ENCODE results near the gene GAK. TPM values are rescaled to one million over a fixed set of nuclear protein-coding genes. Genes with fewer than 3 reads are reported as not detected.

The GAK gene
- total RNA-seq, 4 donors from 2014 or later, result 230 to 882 (median 305) TPM

- H3K27ac ChIP-seq, result no peak overlapping the region
- H3K27me3 ChIP-seq, result no peaks in the 10 kb centered on the region
- TF ChIP-seq POLR2A (IDR thresholded peaks at IDR 0.05) (no peak), EP300 (IDR thresholded peaks at IDR 0.05; ENCODE audit: low read depth) (no peak), POLR2AphosphoS5 (IDR thresholded peaks at IDR 0.05) (no peak), CTCF (IDR thresholded peaks at IDR 0.05) (no peak)
- no peak overlapping the region for H3K4me3 ChIP-seq
- no peak for DNase-seq
- WGBS, 2 donors (ENCODE audit: low coverage in 1 of 2), result 89 to 91% methylated on average over 7 to 17 of the region's 17 CpGs
- H3K9me3 ChIP-seq, result no peaks in the 10 kb centered on the region
- in situ Hi-C loops (cut with MboI; ENCODE audit: low pct_ligation_motif_present in 1 of 4, low pct_unique_long_range_greater_than_20kb in 1 of 4, low sequenced_read_pairs in 3 of 4), result no loop called here
- peaks cover 0 to 33% (median 7%) of the 10 kb centered on the region in 4 donors for H3K36me3 ChIP-seq
- H3K4me1 ChIP-seq, result no peaks in the 10 kb centered on the region
- intact Hi-C loops (cut with DNase I; ENCODE audit: low total_unique reads), result no loop called here
These were observed 56.9 kb downstream of the GAK start for GRCh38 chr4:874971-875817.

GRCh38 chr4:874056-874455 is 58.1 kb downstream of the GAK start:
- Histone ChIP-seq H3K9me3 (no peaks in the 10 kb centered on the region), H3K4me3 (no peak overlapping the region), H3K4me1 (no peaks in the 10 kb centered on the region), H3K36me3 (peaks cover 0 to 32% (median 6%) of the 10 kb centered on the region in 4 donors), H3K27me3 (no peaks in the 10 kb centered on the region), H3K27ac (no peak overlapping the region)
- intact Hi-C loops (cut with DNase I; ENCODE audit: low total_unique reads), result no loop called here
- TF ChIP-seq POLR2AphosphoS5 (IDR thresholded peaks at IDR 0.05), result no peak
- TF ChIP-seq CTCF (IDR thresholded peaks at IDR 0.05), result no peak
- TF ChIP-seq POLR2A (IDR thresholded peaks at IDR 0.05), result no peak
- TF ChIP-seq EP300 (IDR thresholded peaks at IDR 0.05; ENCODE audit: low read depth), result no peak
- WGBS, 2 donors (ENCODE audit: low coverage in 1 of 2), result 91 to 93% methylated on average over 9 of the region's 9 CpGs
- in situ Hi-C loops (cut with MboI; ENCODE audit: low pct_ligation_motif_present in 1 of 4, low pct_unique_long_range_greater_than_20kb in 1 of 4, low sequenced_read_pairs in 3 of 4), result no loop called here
- DNase-seq, result no peak

GRCh38 chr4:872241-872981 is 59.7 kb downstream of the GAK start:
- Histone ChIP-seq H3K36me3 (peaks cover 0 to 32% (median 10%) of the 10 kb centered on the region in 4 donors), H3K27me3 (no peaks in the 10 kb centered on the region), H3K4me3 (no peak overlapping the region), H3K4me1 (no peaks in the 10 kb centered on the region), H3K27ac (no peak overlapping the region), H3K9me3 (no peaks in the 10 kb centered on the region)
- TF ChIP-seq CTCF (IDR thresholded peaks at IDR 0.05), result no peak
- TF ChIP-seq POLR2A (IDR thresholded peaks at IDR 0.05), result no peak
- TF ChIP-seq POLR2AphosphoS5 (IDR thresholded peaks at IDR 0.05), result no peak
- no peak for TF ChIP-seq EP300 (IDR thresholded peaks at IDR 0.05; ENCODE audit: low read depth)
- in situ Hi-C loops (cut with MboI; ENCODE audit: low pct_ligation_motif_present in 1 of 4, low pct_unique_long_range_greater_than_20kb in 1 of 4, low sequenced_read_pairs in 3 of 4), result no loop called here
- no peak for DNase-seq
- intact Hi-C loops (cut with DNase I; ENCODE audit: low total_unique reads), result no loop called here
- 93% methylated on average over 34 of the region's 43 CpGs; no CpG with 5 or more reads in 1 of the 2 donors for WGBS, 2 donors (ENCODE audit: low coverage in 1 of 2)

- H3K36me3 ChIP-seq, result peaks cover 0 to 34% (median 14%) of the 10 kb centered on the region in 4 donors
- H3K27ac ChIP-seq, result no peak overlapping the region
- in situ Hi-C loops (cut with MboI; ENCODE audit: low pct_ligation_motif_present in 1 of 4, low pct_unique_long_range_greater_than_20kb in 1 of 4, low sequenced_read_pairs in 3 of 4), result no loop called here
- H3K4me1 ChIP-seq, result no peaks in the 10 kb centered on the region
- intact Hi-C loops (cut with DNase I; ENCODE audit: low total_unique reads), result no loop called here
- no peak for DNase-seq
- no peaks in the 10 kb centered on the region for H3K9me3 ChIP-seq
- no peak overlapping the region for H3K4me3 ChIP-seq
- TF ChIP-seq EP300 (IDR thresholded peaks at IDR 0.05; ENCODE audit: low read depth) (no peak), POLR2AphosphoS5 (IDR thresholded peaks at IDR 0.05) (no peak), CTCF (IDR thresholded peaks at IDR 0.05) (no peak), POLR2A (IDR thresholded peaks at IDR 0.05) (no peak)
- no peaks in the 10 kb centered on the region for H3K27me3 ChIP-seq
- 80% methylated on average over 9 of the region's 9 CpGs; no CpG with 5 or more reads in 1 of the 2 donors for WGBS, 2 donors (ENCODE audit: low coverage in 1 of 2)
These were observed 60.6 kb downstream of the GAK start for GRCh38 chr4:871484-871883.

Measured in transverse colon (tissue), 4 donors.